ENCODE results near the gene WDR55. TPM values are rescaled to one million over a fixed set of nuclear protein-coding genes. Genes with fewer than 3 reads are reported as not detected.

The WDR55 gene
- total and polyA plus RNA-seq, 2 of the 13 experiments (the other 11 are each of a cell fraction or from before 2014, with no cell fraction given), result 17.7 to 18.2 TPM

GRCh38 chr5:140690941-140691924 is 26.5 kb downstream of the WDR55 start, which contains the start of the genes HARS1 and HARS2 (continued):
- TF ChIP-seq ZBTB25 (CRISPR knock-in tag; IDR thresholded peaks at IDR 0.05) (no peak; the same call in 1 of the 2 replicates), KLF15 (CRISPR knock-in tag; IDR thresholded peaks at IDR 0.05; ENCODE audit: borderline replicate concordance) (0 out of 2 replicates have a peak, but pooled peaks have one; percentile 28), ZNF574 (CRISPR knock-in tag; IDR thresholded peaks at IDR 0.05) (peak; percentile 100), BCLAF1 (IDR thresholded peaks at IDR 0.05) (no peak), PAXIP1 (CRISPR knock-in tag; conservative IDR thresholded peaks at IDR 0.05) (peak; percentile 54), EP300 (IDR thresholded peaks at IDR 0.05; ENCODE audit: low read depth in 2 of 2, low read length in 2 of 2) (peak in 1 of 2 experiments; percentile 34; a peak in 1 of 4 replicates), EP300 (CRISPR knock-in tag; IDR thresholded peaks at IDR 0.05; ENCODE audit: borderline replicate concordance) (no peak), ZNF512 (CRISPR knock-in tag; IDR thresholded peaks at IDR 0.05) (0 out of 2 replicates have a peak, but pooled peaks have one; percentile 48), BORCS8-MEF2B (CRISPR knock-in tag; IDR thresholded peaks at IDR 0.05) (no peak), BRCA1 (CRISPR knock-in tag; IDR thresholded peaks at IDR 0.05) (peak; percentile 64; the same call in 1 of the 2 replicates), REPIN1 (CRISPR knock-in tag; IDR thresholded peaks at IDR 0.05; ENCODE audit: borderline replicate concordance, low read depth) (peak; percentile 86), SRY (CRISPR knock-in tag; IDR thresholded peaks at IDR 0.05) (0 out of 2 replicates have a peak, but pooled peaks have one; percentile 37), ESRRA (CRISPR knock-in tag; IDR thresholded peaks at IDR 0.05; ENCODE audit: low read depth) (peak; percentile 72; the same call in 1 of the 2 replicates), CAMTA2 (CRISPR knock-in tag; IDR thresholded peaks at IDR 0.05; ENCODE audit: borderline replicate concordance) (0 out of 2 replicates have a peak, but pooled peaks have one; percentile 71)

All from HepG2 (cell line).